ENCODE measurements around the gene TMEM115.

The TMEM115 gene

GRCh38 chr3:50322386-50323091 lies 36.8 kb downstream of the TMEM115 start, which contains the start of gene HYAL2:
Gene HYAL2 (minus strand): TSS chr3:50322745. CDS start chr3:50320489, 2,256 bp downstream.
- H3K27ac ChIP-seq = peak within 1 kb of the TSS; percentile 90
- TF ChIP-seq CTCF (conservative IDR thresholded peaks at IDR 0.05) (no peak), ZFX (IDR thresholded peaks at IDR 0.05) (no peak)

DNA sequence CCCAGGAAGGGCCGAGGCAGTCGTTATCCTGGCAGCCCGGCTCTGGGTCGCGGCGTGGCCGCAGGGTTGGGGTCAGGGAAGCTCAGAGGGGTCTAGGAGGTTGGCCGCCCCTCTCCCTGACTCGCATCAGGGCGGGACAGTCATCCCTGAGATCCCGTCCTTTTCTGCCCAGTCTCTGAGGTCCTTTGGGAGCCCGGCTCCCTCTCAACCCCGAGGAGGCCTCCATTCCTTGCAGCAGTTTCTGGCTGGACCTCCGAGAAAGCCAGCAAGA lies 37.3 kb downstream of the TMEM115 start:
- no peak for TF ChIP-seq CTCF (conservative IDR thresholded peaks at IDR 0.05)
- TF ChIP-seq ZFX (IDR thresholded peaks at IDR 0.05) = no peak
- peak overlapping the region; percentile 90 for H3K27ac ChIP-seq

- TF ChIP-seq ZFX (IDR thresholded peaks at IDR 0.05) = peak; percentile 63; the same call in 1 of the 2 replicates
- peak; percentile 65 for TF ChIP-seq CTCF (conservative IDR thresholded peaks at IDR 0.05)
- peak overlapping the region; percentile 90 for H3K27ac ChIP-seq
Measured at GRCh38 chr3:50321336-50322114, 37.8 kb downstream of the TMEM115 start.

DNA sequence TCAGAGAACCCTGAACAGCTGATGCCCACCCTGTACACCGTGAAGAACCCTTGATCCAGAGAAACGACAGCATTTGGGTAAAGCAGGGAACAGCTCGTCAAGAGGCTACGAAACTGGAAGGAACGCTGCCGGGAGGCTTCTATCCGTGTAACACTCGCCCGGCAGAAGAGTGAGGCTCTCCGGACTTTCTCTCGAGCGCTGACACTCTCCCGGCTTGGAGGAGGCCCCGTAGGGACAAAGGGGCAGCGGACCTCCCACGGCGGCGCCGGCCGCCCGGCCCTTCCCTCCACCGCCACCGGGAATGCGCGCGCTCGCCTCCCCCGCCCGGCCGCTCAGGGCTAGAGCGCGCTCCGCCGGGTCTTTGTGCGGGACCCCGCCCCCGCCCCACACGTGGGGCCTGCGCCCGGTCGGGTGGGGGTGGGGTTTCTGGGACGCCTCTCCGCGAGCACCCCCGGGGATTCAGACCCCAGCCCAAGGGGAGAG lies 38.4 kb downstream of the TMEM115 start:
- H3K27ac ChIP-seq = peak overlapping the region; percentile 90
- TF ChIP-seq ZFX (IDR thresholded peaks at IDR 0.05) = no peak
- no peak for TF ChIP-seq CTCF (conservative IDR thresholded peaks at IDR 0.05)

DNA sequence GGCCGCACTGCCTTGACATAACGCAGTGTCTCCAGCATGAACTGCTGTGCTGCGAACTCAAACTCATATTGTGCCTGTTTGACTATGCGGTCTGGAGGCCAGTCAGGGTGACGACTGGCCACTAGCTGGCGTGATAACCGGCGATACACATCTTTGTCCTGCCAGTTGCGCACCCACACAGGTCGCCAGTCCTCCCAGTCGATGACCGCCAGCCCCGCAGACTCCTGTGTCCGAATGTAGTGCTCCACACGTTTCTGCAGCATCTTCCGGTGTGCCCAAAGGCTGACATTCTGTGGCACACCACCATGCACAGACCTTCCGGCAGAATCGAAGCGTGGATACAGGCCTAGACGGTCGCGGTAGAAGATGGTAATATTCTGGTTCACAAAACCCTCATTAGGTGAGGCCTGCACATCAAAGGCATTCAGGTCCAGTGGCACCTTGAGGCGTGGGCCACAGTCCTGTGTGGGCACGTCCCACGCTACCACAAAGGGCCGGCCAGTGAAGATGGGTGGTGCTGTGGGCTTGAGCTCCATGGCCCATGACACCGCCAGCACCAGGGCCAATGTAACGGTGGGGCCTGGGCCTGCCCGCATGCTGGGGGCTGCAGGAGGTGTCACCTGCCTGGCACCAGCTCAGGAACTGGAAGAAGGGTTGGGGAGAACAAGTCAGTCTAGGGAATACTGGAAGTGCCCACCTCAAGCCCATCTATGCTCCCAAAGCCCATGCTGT lies 39.3 kb downstream of the TMEM115 start:
- no peak for TF ChIP-seq ZFX (IDR thresholded peaks at IDR 0.05)
- TF ChIP-seq CTCF (conservative IDR thresholded peaks at IDR 0.05) = no peak
- peak overlapping the region; percentile 90 for H3K27ac ChIP-seq

DNA sequence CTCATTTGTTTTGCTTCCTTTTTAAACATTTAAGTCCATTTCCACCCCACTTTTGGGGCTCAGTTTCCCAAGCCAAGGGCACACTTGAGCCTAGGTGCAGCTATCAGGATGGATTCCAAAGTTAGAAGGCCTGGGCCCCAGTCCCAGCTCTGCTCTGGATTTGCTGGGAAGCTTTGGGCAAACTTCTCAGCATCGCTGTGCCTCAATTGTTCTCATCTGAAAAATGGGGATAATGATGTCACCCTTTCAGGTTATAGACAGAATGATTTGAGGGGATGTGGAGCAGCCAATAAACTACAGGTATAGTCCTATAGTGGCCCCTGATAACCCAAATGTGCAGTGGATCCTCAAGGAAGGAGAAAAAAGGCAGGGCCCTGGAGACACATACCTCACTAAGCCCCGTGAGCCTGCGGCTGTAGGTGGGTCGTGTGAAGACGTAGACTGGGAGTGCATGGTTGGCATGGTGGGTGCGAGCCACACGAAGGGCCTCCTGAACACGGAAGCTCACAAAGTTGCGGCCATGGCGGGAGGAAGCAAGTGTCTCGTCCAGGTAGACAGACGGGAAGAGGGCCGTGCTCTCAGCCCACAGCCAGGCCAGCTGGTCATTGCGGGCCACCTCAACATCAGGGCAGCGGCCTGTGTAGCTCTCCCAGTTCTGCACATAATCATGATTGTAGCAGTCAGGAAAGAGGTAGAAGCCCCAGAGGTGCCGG lies 40.0 kb downstream of the TMEM115 start:
- TF ChIP-seq ZFX (IDR thresholded peaks at IDR 0.05) = no peak
- TF ChIP-seq CTCF (conservative IDR thresholded peaks at IDR 0.05) = no peak
- H3K27ac ChIP-seq = no peak overlapping the region; the same call in 1 of the 2 replicates
